SK-N-SH (cell line): ENCODE data around the gene FOXO1. TPM values are rescaled to one million over a fixed set of nuclear protein-coding genes. Genes with fewer than 3 reads are reported as not detected.

Experiments
- CTCF ChIA-PET: fragments of 300-600, 350-600 bp; formaldehyde crosslinking; extraction: SDS; loops from one replicate; lab custom pipeline; 2021; lab: Yijun Ruan, JAX
- POLR2A ChIA-PET: fragments of 350-600 bp; sonication (Branson Sonifier 250); formaldehyde crosslinking; extraction: SDS; loops from one replicate; lab custom pipeline; 2020; ENCODE audit warnings: antibody characterized with exemption, inconsistent platforms; lab: Yijun Ruan, JAX
- DNase-seq: peaks from one replicate; pipeline ENCODE4 v3.0.0; 2012
- H2AFZ ChIP-seq: fragments of 200-600 bp; sonication (generic); 2 replicates; pipeline ENCODE4 v1.8.1; 2016; ENCODE audit warnings: antibody characterized with exemption, mild to moderate bottlenecking, low read depth
- H3F3A ChIP-seq: fragments of 200-600 bp; sonication (generic); replicated peaks from 2 replicates; pipeline ENCODE3; 2016; ENCODE audit warnings: antibody characterized with exemption, mild to moderate bottlenecking; ENCODE audit not compliant: insufficient read depth
- H3K27ac ChIP-seq, 2 experiments: fragments of 200-500 bp in 1 of 2; fragments of 200-600 bp in 1 of 2; sonication (Bioruptor generic) in 1 of 2; sonication (generic), shearing (Covaris generic) in 1 of 2; 2 replicates each; pipeline versions ENCODE4 v1.5.1 to v1.6.1; 2014 to 2016; ENCODE audit warnings: low read depth in 2 of 2, inconsistent platforms in 1 of 2, low read length in 1 of 2, mild to moderate bottlenecking in 1 of 2, mixed read lengths in 1 of 2
- H3K27me3 ChIP-seq: fragments of 200-600 bp; sonication (generic), shearing (Covaris generic); 2 replicates; pipeline ENCODE4 v1.6.1; 2016; ENCODE audit warnings: mixed run types; ENCODE audit not compliant: insufficient read depth
- H3K36me3 ChIP-seq, 2 experiments: fragments of 200-500 bp in 1 of 2; fragments of 200-600 bp in 1 of 2; sonication (Bioruptor generic) in 1 of 2; sonication (generic) in 1 of 2; replicated peaks in 1 of 2; 2 replicates each; pipeline versions ENCODE3 to v1.5.1; 2014 to 2016; ENCODE audit warnings: low read length in 1 of 2, mild to moderate bottlenecking in 1 of 2; ENCODE audit not compliant: insufficient read depth in 2 of 2, control insufficient read depth in 1 of 2
- H3K4me1 ChIP-seq, 2 experiments: fragments of 200-500 bp in 1 of 2; fragments of 200-600 bp in 1 of 2; sonication (Bioruptor generic) in 1 of 2; sonication (generic), shearing (Covaris generic) in 1 of 2; 2 replicates each; pipeline versions ENCODE4 v1.5.1 to v1.6.1; 2014 to 2016; ENCODE audit warnings: low read depth in 1 of 2, low read length in 1 of 2, mixed run types in 1 of 2; ENCODE audit not compliant: insufficient read depth in 2 of 2, control insufficient read depth in 1 of 2
- H3K4me2 ChIP-seq: fragments of 200-600 bp; sonication (generic), shearing (Covaris generic); 2 replicates; pipeline ENCODE4 v1.6.1; 2017; ENCODE audit warnings: mixed run types
- H3K4me3 ChIP-seq, 2 experiments: fragments of 200-500 bp in 1 of 2; fragments of 200-600 bp in 1 of 2; sonication (Bioruptor generic) in 1 of 2; sonication (generic), shearing (Covaris generic) in 1 of 2; 2 replicates each; pipeline versions ENCODE4 v1.5.1 to v1.8.1; 2014 to 2016; ENCODE audit warnings: low read depth in 2 of 2, inconsistent platforms in 1 of 2, low read length in 1 of 2, mild to moderate bottlenecking in 1 of 2, mixed read lengths in 1 of 2, moderate library complexity in 1 of 2
- H3K79me2 ChIP-seq: fragments of 200-600 bp; sonication (generic); 2 replicates; pipeline ENCODE4 v1.8.1; 2017; ENCODE audit warnings: mild to moderate bottlenecking; ENCODE audit not compliant: insufficient read depth
- H3K9ac ChIP-seq: fragments of 200-600 bp; sonication (generic); 2 replicates; pipeline ENCODE4 v1.6.1; 2017; ENCODE audit warnings: mixed run types
- H3K9me2 ChIP-seq: fragments of 200-600 bp; sonication (generic); 2 replicates; pipeline ENCODE4 v1.6.1; 2017; ENCODE audit warnings: mixed run types
- H3K9me3 ChIP-seq: fragments of 200-600 bp; sonication (generic); 2 replicates; pipeline ENCODE4 v1.6.1; 2017; ENCODE audit warnings: mixed run types, mild to moderate bottlenecking, moderate library complexity
- H4K20me1 ChIP-seq: fragments of 200-600 bp; sonication (generic); 2 replicates; pipeline ENCODE4 v1.6.1; 2017; ENCODE audit warnings: mild to moderate bottlenecking, mixed run types; ENCODE audit not compliant: insufficient read depth
- ELF1 ChIP-seq: IDR thresholded peaks from 2 replicates; pipeline ENCODE4 v1.4.0; 2012
- EP300 ChIP-seq, 2 experiments: IDR thresholded peaks; 2 replicates each; pipeline versions ENCODE4 v1.4.0 to v1.6.1; 2012; ENCODE audit warnings: borderline replicate concordance in 1 of 2, low read depth in 1 of 2, low read length in 1 of 2
- EZH2phosphoT487 ChIP-seq: fragments of 200-600 bp; sonication (generic); IDR thresholded peaks from 2 replicates; pipeline ENCODE4 v1.6.1; 2017; ENCODE audit warnings: low read depth, mixed run types, mild to moderate bottlenecking, antibody characterized with exemption, moderate library complexity, borderline replicate concordance
- FOSL2 ChIP-seq: IDR thresholded peaks from 2 replicates; pipeline ENCODE4 v1.4.0; 2012; ENCODE audit warnings: low read depth, mild to moderate bottlenecking, moderate library complexity, borderline replicate concordance
- MEF2A ChIP-seq: IDR thresholded peaks from 2 replicates; pipeline ENCODE4 v1.4.0; 2012; ENCODE audit warnings: low read depth, borderline replicate concordance
- NFIC ChIP-seq: IDR thresholded peaks from 2 replicates; pipeline ENCODE4 v1.4.0; 2012; ENCODE audit warnings: borderline replicate concordance
- NRF1 ChIP-seq: IDR thresholded peaks from 2 replicates; pipeline ENCODE4 v1.6.1; 2012; ENCODE audit warnings: low read depth, mild to moderate bottlenecking, low read length
- POLR2AphosphoS5 ChIP-seq: IDR thresholded peaks from 2 replicates; pipeline ENCODE4 v1.6.1; 2012; ENCODE audit warnings: low read depth, low read length
- RAD21 ChIP-seq: IDR thresholded peaks from 2 replicates; pipeline ENCODE4 v1.6.1; 2012; ENCODE audit warnings: mild to moderate bottlenecking, low read length
- RFX5 ChIP-seq: IDR thresholded peaks from 2 replicates; pipeline ENCODE4 v1.6.1; 2012; ENCODE audit warnings: mild to moderate bottlenecking, improper control_type of control experiment, low read length
- RXRA ChIP-seq: IDR thresholded peaks from 2 replicates; pipeline ENCODE4 v1.4.0; 2012; ENCODE audit warnings: low read depth, mild to moderate bottlenecking, borderline replicate concordance
- SIN3A ChIP-seq: IDR thresholded peaks from 2 replicates; pipeline ENCODE4 v1.6.1; 2012; ENCODE audit warnings: low read depth, mild to moderate bottlenecking, low read length, moderate library complexity, borderline replicate concordance
- SMC3 ChIP-seq: IDR thresholded peaks from 2 replicates; pipeline ENCODE4 v1.6.1; 2012; ENCODE audit warnings: low read depth, low read length, improper control_type of control experiment
- TCF12 ChIP-seq: IDR thresholded peaks from 2 replicates; pipeline ENCODE4 v1.4.0; 2012
- TEAD4 ChIP-seq: IDR thresholded peaks from 2 replicates; pipeline ENCODE4 v1.4.0; 2012; ENCODE audit warnings: mild to moderate bottlenecking, borderline replicate concordance; ENCODE audit not compliant: insufficient read depth
- WGBS: methylation state at CpG from one replicate; pipeline ENCODE4 v1.1.6; 2017; ENCODE audit warnings: low lambda C conversion rate; 5-methylcytosine and 5-hydroxymethylcytosine counted together
- polyA plus RNA-seq, 3 experiments: library from polyadenylated mRNA; depleted of rRNA; stranded (reverse); fragments of >200 nt; gene quantifications; 2 replicates each; pipeline ENCODE4 v1.2.3, GENCODE V29; 2012
- TF ChIP-seq, protein P1 (sequence below): IDR thresholded peaks from 2 replicates; pipeline ENCODE4 v1.4.0; 2012; ENCODE audit warnings: low read depth, borderline replicate concordance
- TF ChIP-seq, protein P2 (sequence below): IDR thresholded peaks from 2 replicates; pipeline ENCODE4 v1.4.0; 2012; ENCODE audit warnings: low read depth
- TF ChIP-seq, protein P3 (sequence below): IDR thresholded peaks from 2 replicates; pipeline ENCODE4; 2012

FOXO1 gene
- polyA plus RNA-seq, 1 of the 3 experiments (the other 2 are of a cell fraction), result 1.8 TPM

DNA sequence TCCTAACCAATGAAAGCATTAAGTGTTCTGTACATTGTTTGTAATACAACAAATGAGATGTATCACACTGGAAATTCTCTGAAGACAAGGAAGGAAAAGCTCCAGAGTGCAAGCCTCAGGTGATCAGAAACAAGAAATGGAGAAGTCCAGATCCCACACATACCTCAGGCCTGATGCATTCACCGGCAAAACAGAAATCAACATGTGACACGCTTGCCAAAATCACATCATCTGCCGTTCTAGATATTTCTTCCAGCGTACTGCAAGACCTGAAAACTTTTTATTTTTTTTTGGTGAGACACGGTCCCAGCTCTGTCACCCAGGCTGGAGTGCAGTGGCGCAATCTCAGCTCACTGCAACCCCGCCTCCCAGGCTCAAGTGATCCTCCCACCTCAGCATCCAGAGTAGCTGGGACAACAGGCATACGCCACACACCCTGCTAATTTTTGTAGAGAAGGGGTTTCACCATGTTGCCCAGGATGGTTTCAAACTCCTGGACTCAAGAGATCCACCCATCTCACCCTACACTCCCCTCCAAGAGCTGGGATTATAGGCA is 48.6 kb downstream of the FOXO1 start:
- no peak overlapping the region for H3K4me3 ChIP-seq
- H2AFZ ChIP-seq, result no peak overlapping the region
- ChIA-PET POLR2A (no interaction called here), CTCF (interaction anchor here (0.7 kb wide), 1 partner anchor 65 kb away, joined by 4 read pairs; no protein-coding TSS in a partner anchor)
- TF ChIP-seq POLR2AphosphoS5 (no peak), TEAD4 (no peak), ELF1 (no peak), TCF12 (no peak), SMC3 (no peak), FOSL2 (no peak), EZH2phosphoT487 (no peak), RAD21 (no peak), NRF1 (no peak), SIN3A (no peak), RXRA (no peak), EP300 (IDR thresholded peaks at IDR 0.05; ENCODE audit: borderline replicate concordance in 1 of 2, low read depth in 1 of 2, low read length in 1 of 2) (no peak), NFIC (no peak), RFX5 (no peak)
- TF ChIP-seq, protein P1, sequence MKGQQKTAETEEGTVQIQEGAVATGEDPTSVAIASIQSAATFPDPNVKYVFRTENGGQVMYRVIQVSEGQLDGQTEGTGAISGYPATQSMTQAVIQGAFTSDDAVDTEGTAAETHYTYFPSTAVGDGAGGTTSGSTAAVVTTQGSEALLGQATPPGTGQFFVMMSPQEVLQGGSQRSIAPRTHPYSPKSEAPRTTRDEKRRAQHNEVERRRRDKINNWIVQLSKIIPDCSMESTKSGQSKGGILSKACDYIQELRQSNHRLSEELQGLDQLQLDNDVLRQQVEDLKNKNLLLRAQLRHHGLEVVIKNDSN, result no peak
- TF ChIP-seq, protein P2, sequence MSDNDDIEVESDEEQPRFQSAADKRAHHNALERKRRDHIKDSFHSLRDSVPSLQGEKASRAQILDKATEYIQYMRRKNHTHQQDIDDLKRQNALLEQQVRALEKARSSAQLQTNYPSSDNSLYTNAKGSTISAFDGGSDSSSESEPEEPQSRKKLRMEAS, result no peak
- no peak overlapping the region for H3K9ac ChIP-seq
- no peaks in the 10 kb centered on the region for H3F3A ChIP-seq
- no peaks in the 10 kb centered on the region for H3K27me3 ChIP-seq
- H3K4me2 ChIP-seq, result no peak overlapping the region
- H4K20me1 ChIP-seq, result peaks cover 8% of the 10 kb centered on the region; the same call in 1 of the 2 replicates
- no peaks in the 10 kb centered on the region; the same call in none of the 2 replicates for H3K79me2 ChIP-seq
- H3K4me1 ChIP-seq, result peaks cover 0 to 4% of the 10 kb centered on the region in 2 experiments; a peak in 1 of 4 replicates
- 97% methylated on average over 8 of the region's 8 CpGs for WGBS
- H3K36me3 ChIP-seq, result no peaks in the 10 kb centered on the region
- no peak for DNase-seq
- H3K27ac ChIP-seq, result no peak overlapping the region
- no peaks in the 10 kb centered on the region for H3K9me2 ChIP-seq
- no peaks in the 10 kb centered on the region for H3K9me3 ChIP-seq

DNA sequence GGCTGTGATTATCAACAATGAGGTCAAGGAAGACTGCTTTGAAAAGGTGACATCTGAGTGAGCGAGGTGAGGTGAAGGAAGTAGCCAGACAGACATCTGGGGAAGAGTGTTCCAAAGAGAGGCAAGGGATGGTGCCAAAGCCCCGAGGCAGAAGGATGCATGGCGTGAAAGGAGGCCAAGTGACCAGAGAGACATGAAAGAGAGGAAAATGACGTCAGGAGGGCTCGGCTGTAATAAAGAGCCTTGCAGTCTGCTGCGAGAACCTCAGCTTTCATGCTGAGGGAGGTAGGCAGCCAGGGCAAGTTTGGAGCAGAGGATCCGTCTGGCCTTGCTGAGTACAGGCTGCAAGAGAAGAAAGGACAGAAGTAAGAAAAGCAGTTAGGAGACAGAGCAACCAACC is 50.8 kb downstream of the FOXO1 start:
- Histone ChIP-seq H3K9me3 (no peaks in the 10 kb centered on the region), H4K20me1 (peaks cover 8% of the 10 kb centered on the region; the same call in 1 of the 2 replicates), H3K4me2 (no peak overlapping the region), H3K4me3 (no peak overlapping the region), H3K4me1 (peaks cover 0 to 4% of the 10 kb centered on the region in 2 experiments; a peak in 1 of 4 replicates), H3K36me3 (no peaks in the 10 kb centered on the region), H3K9me2 (no peaks in the 10 kb centered on the region), H3K27me3 (no peaks in the 10 kb centered on the region), H3K27ac (no peak overlapping the region), H3F3A (no peaks in the 10 kb centered on the region), H2AFZ (no peak overlapping the region), H3K9ac (no peak overlapping the region), H3K79me2 (peaks cover 5% of the 10 kb centered on the region)
- CTCF ChIA-PET, result no interaction called here
- WGBS, result 83% methylated on average over 7 of the region's 7 CpGs
- DNase-seq, result no peak
- TF ChIP-seq EZH2phosphoT487 (no peak), MEF2A (no peak)
- TF ChIP-seq, protein P3, sequence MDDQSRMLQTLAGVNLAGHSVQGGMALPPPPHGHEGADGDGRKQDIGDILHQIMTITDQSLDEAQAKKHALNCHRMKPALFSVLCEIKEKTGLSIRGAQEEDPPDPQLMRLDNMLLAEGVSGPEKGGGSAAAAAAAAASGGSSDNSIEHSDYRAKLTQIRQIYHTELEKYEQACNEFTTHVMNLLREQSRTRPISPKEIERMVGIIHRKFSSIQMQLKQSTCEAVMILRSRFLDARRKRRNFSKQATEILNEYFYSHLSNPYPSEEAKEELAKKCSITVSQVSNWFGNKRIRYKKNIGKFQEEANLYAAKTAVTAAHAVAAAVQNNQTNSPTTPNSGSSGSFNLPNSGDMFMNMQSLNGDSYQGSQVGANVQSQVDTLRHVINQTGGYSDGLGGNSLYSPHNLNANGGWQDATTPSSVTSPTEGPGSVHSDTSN, result no peak
- POLR2A ChIA-PET, result no interaction called here
